Adipocyte (in vitro differentiated cells): Measurements from ENCODE around the gene MS4A8.
A peak's percentile ranks its signal among the peaks of the same experiment; 100 is the strongest.
"Not testable (repeated sequence)": the region's sequence is repeated elsewhere in the genome, so short reads cannot be mapped to it uniquely, and the experiment has no call there.

ENCODE experiments used
- DNase-seq: peaks from one replicate; pipeline ENCODE4 v3.0.0-alpha.2; 2015; ENCODE audit warnings: low read depth
- H3K27me3 ChIP-seq: replicated peaks from 2 replicates; pipeline ENCODE4 v1.7.0; 2013; ENCODE audit warnings: mild to moderate bottlenecking, low read length, moderate library complexity; ENCODE audit not compliant: control insufficient read depth, insufficient read depth
- H3K36me3 ChIP-seq: 2 replicates; pipeline ENCODE4 v1.7.0; 2013; ENCODE audit warnings: low read length, mild to moderate bottlenecking, moderate library complexity; ENCODE audit not compliant: control insufficient read depth, insufficient read depth, severe bottlenecking
- H3K4me1 ChIP-seq: 2 replicates; pipeline ENCODE4 v1.7.0; 2013; ENCODE audit warnings: mild to moderate bottlenecking, low read length, moderate library complexity; ENCODE audit not compliant: control insufficient read depth, insufficient read depth
- H3K4me3 ChIP-seq: 2 replicates; pipeline ENCODE4 v1.7.0; 2013; ENCODE audit warnings: mild to moderate bottlenecking, low read length, moderate library complexity
- H3K9ac ChIP-seq: 2 replicates; pipeline ENCODE4 v1.7.0; 2013; ENCODE audit warnings: mild to moderate bottlenecking, low read length, moderate library complexity
- H3K9me3 ChIP-seq: 2 replicates; pipeline ENCODE4 v1.7.0; 2013; ENCODE audit warnings: mild to moderate bottlenecking, low read length, moderate library complexity; ENCODE audit not compliant: control insufficient read depth

MS4A8 gene

GRCh38 chr11:60699284-60699691, at the start of gene MS4A8:
Gene MS4A8 (plus strand): TSS chr11:60699612. CDS start chr11:60700861, 1,249 bp downstream.
- DNase-seq, result no peak
- Histone ChIP-seq H3K36me3 (no peaks in the 10 kb centered on the region), H3K4me3 (no peak within 1 kb of the TSS), H3K4me1 (no peaks in the 10 kb centered on the region), H3K27me3 (peaks cover 4% of the 10 kb centered on the region), H3K9ac (no peak within 1 kb of the TSS), H3K9me3 (peaks cover 4% of the 10 kb centered on the region)

- Histone ChIP-seq H3K4me1 (peaks cover 8% of the 10 kb centered on the region), H3K27me3 (no peaks in the 10 kb centered on the region), H3K36me3 (no peaks in the 10 kb centered on the region), H3K4me3 (no peak overlapping the region), H3K9ac (no peak overlapping the region), H3K9me3 (no peaks in the 10 kb centered on the region)
- no peak for DNase-seq
Observed at GRCh38 chr11:60657888-60658287, 41.5 kb upstream of the MS4A8 start.

GRCh38 chr11:60658409-60658808, 41.0 kb upstream of the MS4A8 start:
- Histone ChIP-seq H3K36me3 (no peaks in the 10 kb centered on the region), H3K4me3 (no peak overlapping the region), H3K4me1 (peaks cover 8% of the 10 kb centered on the region), H3K9me3 (no peaks in the 10 kb centered on the region), H3K9ac (peak overlapping the region; percentile 1), H3K27me3 (no peaks in the 10 kb centered on the region)
- no peak for DNase-seq

GRCh38 chr11:60672255-60672654, 27.2 kb upstream of the MS4A8 start:
- no peaks in the 10 kb centered on the region for H3K27me3 ChIP-seq
- H3K4me1 ChIP-seq, result no peaks in the 10 kb centered on the region
- no peaks in the 10 kb centered on the region for H3K36me3 ChIP-seq
- peaks cover 14% of the 10 kb centered on the region for H3K9me3 ChIP-seq
- no peak overlapping the region for H3K9ac ChIP-seq
- no peak overlapping the region for H3K4me3 ChIP-seq
- no peak for DNase-seq

- not testable (repeated sequence) for H3K9me3 ChIP-seq, H3K4me1 ChIP-seq, H3K9ac ChIP-seq, H3K36me3 ChIP-seq, H3K27me3 ChIP-seq, H3K4me3 ChIP-seq, DNase-seq
Observed at GRCh38 chr11:60678231-60678630, 21.2 kb upstream of the MS4A8 start.

GRCh38 chr11:60679879-60680278, 19.5 kb upstream of the MS4A8 start:
- no peaks in the 10 kb centered on the region for H3K36me3 ChIP-seq
- H3K27me3 ChIP-seq, result no peaks in the 10 kb centered on the region
- H3K4me3 ChIP-seq, result no peak overlapping the region
- H3K9ac ChIP-seq, result no peak overlapping the region
- peaks cover 6% of the 10 kb centered on the region for H3K9me3 ChIP-seq
- no peaks in the 10 kb centered on the region for H3K4me1 ChIP-seq
- no peak for DNase-seq

- no peaks in the 10 kb centered on the region for H3K36me3 ChIP-seq
- no peaks in the 10 kb centered on the region for H3K4me1 ChIP-seq
- no peak overlapping the region for H3K4me3 ChIP-seq
- no peak overlapping the region for H3K9ac ChIP-seq
- no peaks in the 10 kb centered on the region for H3K27me3 ChIP-seq
- DNase-seq, result no peak
- H3K9me3 ChIP-seq, result peaks cover 6% of the 10 kb centered on the region
Observed at GRCh38 chr11:60680455-60681119, 18.8 kb upstream of the MS4A8 start.

GRCh38 chr11:60684541-60684848, 14.9 kb upstream of the MS4A8 start:
- not testable (repeated sequence) for H3K4me1 ChIP-seq, H3K27me3 ChIP-seq, H3K9me3 ChIP-seq, H3K4me3 ChIP-seq, DNase-seq, H3K36me3 ChIP-seq, H3K9ac ChIP-seq

- Histone ChIP-seq H3K27me3 (peaks cover 5% of the 10 kb centered on the region), H3K9me3 (peaks cover 4% of the 10 kb centered on the region), H3K9ac (no peak overlapping the region), H3K4me3 (no peak overlapping the region), H3K4me1 (no peaks in the 10 kb centered on the region), H3K36me3 (no peaks in the 10 kb centered on the region)
- DNase-seq, result no peak
Observed at GRCh38 chr11:60691661-60692060, 7.8 kb upstream of the MS4A8 start.

GRCh38 chr11:60699936-60700335, 524 bp downstream of the MS4A8 start:
- H3K27me3 ChIP-seq, result peaks cover 4% of the 10 kb centered on the region
- H3K4me3 ChIP-seq, result no peak overlapping the region
- DNase-seq, result no peak
- no peaks in the 10 kb centered on the region for H3K4me1 ChIP-seq
- H3K9ac ChIP-seq, result no peak overlapping the region
- no peaks in the 10 kb centered on the region for H3K36me3 ChIP-seq
- H3K9me3 ChIP-seq, result peaks cover 1% of the 10 kb centered on the region

GRCh38 chr11:60700689-60701468, 1.5 kb downstream of the MS4A8 start:
- DNase-seq, result no peak

GRCh38 chr11:60701469-60701818, 2.0 kb downstream of the MS4A8 start:
- Histone ChIP-seq H3K4me1 (no peaks in the 10 kb centered on the region), H3K4me3 (no peak overlapping the region), H3K36me3 (no peaks in the 10 kb centered on the region), H3K9ac (no peak overlapping the region), H3K27me3 (peaks cover 4% of the 10 kb centered on the region), H3K9me3 (no peaks in the 10 kb centered on the region)
- DNase-seq, result no peak

More at GRCh38 chr11:60700689-60701468, 1.5 kb downstream of the MS4A8 start:
- H3K36me3 ChIP-seq, result no peaks in the 10 kb centered on the region
- no peak overlapping the region for H3K4me3 ChIP-seq
- no peaks in the 10 kb centered on the region for H3K4me1 ChIP-seq
- H3K9me3 ChIP-seq, result no peaks in the 10 kb centered on the region
- H3K9ac ChIP-seq, result no peak overlapping the region
- peaks cover 4% of the 10 kb centered on the region for H3K27me3 ChIP-seq
